Activated CD8-positive, alpha-beta T cell treated with anti-CD3 and anti-CD28 coated beads for 36 hours (primary cell): ENCODE results near the gene EEF1A2. TPM values are rescaled to one million over a fixed set of nuclear protein-coding genes. Genes with fewer than 3 reads are reported as not detected.

Experiments
- ATAC-seq: fragments of 200-7000 bp; cut with Tn5 transposase; one replicate; pipeline ENCODE4 v1.10.0; 2021; ENCODE audit warnings: mild to moderate bottlenecking, moderate library complexity
- CTCF ChIA-PET: fragments of 350-600 bp; sonication (Branson Sonifier 250); formaldehyde crosslinking; loops from one replicate; lab custom pipeline; 2021; ENCODE audit warnings: antibody characterized with exemption; lab: Charles Lee
- POLR2A ChIA-PET: fragments of 350-600 bp; sonication (Branson Sonifier 250); formaldehyde crosslinking; loops from one replicate; lab custom pipeline; 2021; ENCODE audit warnings: antibody characterized with exemption; lab: Charles Lee
- DNase-seq: peaks from one replicate; pipeline ENCODE4 v3.0.0-alpha.2; 2020
- H3K27ac Mint-ChIP-seq: one replicate; pipeline ENCODE4 v1.8.0; 2021; ENCODE audit warnings: mild to moderate bottlenecking, mixed read lengths
- H3K27me3 Mint-ChIP-seq: one replicate; pipeline ENCODE4 v1.8.0; 2021; ENCODE audit warnings: mixed read lengths
- H3K36me3 Mint-ChIP-seq: one replicate; pipeline ENCODE4 v1.8.0; 2021; ENCODE audit warnings: low read depth, mixed read lengths
- H3K4me1 Mint-ChIP-seq: one replicate; pipeline ENCODE4 v1.8.0; 2021; ENCODE audit warnings: low read depth, mixed read lengths
- H3K4me3 Mint-ChIP-seq: one replicate; pipeline ENCODE4 v1.8.0; 2021; ENCODE audit warnings: mild to moderate bottlenecking, moderate library complexity, mixed read lengths
- H3K9me3 Mint-ChIP-seq: one replicate; pipeline ENCODE4 v1.8.0; 2021; ENCODE audit warnings: mixed read lengths
- intact Hi-C: fragments of 100-400 bp; cut with micrococcal nuclease; formaldehyde crosslinking; loops from one replicate; pipeline ENCODE4 v1.10.0; 2022
- total RNA-seq, 2 experiments: library from RNA; stranded (reverse); gene quantifications; one replicate each; pipeline ENCODE4 v1.2.3, GENCODE V29; 2021
- TF ChIP-seq, protein P1 (sequence below): fragments of 200-600 bp; IDR thresholded peaks from one replicate; pipeline ENCODE4 v1.8.0; 2022; ENCODE audit warnings: antibody characterized with exemption, mild to moderate bottlenecking

EEF1A2 gene
- total RNA-seq, 2 experiments from 2014 or later: 1.4 to 2.2 TPM

DNA sequence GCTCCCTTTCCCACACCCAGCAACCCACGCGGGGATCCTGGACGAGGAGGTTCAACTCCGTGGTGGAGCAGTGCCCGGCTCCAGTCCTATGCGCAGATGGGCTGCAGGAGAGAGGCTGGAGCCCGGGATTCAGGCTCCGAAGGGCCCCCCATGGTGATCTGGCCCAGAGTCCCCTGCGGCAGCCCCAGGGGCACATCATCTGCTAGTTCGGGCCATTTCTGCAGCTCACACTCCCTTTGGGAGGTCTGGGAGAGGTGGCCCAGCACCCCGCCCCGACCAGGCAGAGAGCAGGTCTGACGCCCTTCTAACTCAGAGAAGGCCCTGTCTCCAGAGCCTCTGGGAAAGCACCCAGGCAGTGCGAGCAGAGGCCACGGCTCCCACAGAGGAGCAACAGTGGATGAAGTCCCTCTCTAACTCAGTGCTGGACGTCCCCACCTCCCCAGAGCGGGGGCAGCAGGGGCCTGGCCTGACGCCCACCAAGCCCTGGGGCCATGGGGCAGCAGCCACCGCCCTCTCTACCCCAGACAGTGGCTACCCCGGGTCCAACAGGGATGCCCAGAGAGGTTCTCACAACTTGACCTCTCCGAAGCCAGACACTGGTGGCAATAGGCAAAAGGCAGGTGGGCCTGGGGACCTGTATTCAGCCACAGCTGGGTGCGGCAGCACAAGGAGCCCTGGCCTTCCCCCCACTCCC lies 29.7 kb downstream of the EEF1A2 start:
- ChIA-PET POLR2A (no interaction called here), CTCF (interaction anchor here (1.3 kb wide), 2 partner anchors 27 to 246 kb away, joined by 3 read pairs; no protein-coding TSS in a partner anchor)
- H3K9me3 Mint-ChIP-seq: no peaks in the 10 kb centered on the region
- peaks cover 22% of the 10 kb centered on the region for H3K27me3 Mint-ChIP-seq
- intact Hi-C loops: no loop called here
- H3K27ac Mint-ChIP-seq: no peak overlapping the region
- DNase-seq: no peak
- no peak for ATAC-seq
- TF ChIP-seq, protein P1, sequence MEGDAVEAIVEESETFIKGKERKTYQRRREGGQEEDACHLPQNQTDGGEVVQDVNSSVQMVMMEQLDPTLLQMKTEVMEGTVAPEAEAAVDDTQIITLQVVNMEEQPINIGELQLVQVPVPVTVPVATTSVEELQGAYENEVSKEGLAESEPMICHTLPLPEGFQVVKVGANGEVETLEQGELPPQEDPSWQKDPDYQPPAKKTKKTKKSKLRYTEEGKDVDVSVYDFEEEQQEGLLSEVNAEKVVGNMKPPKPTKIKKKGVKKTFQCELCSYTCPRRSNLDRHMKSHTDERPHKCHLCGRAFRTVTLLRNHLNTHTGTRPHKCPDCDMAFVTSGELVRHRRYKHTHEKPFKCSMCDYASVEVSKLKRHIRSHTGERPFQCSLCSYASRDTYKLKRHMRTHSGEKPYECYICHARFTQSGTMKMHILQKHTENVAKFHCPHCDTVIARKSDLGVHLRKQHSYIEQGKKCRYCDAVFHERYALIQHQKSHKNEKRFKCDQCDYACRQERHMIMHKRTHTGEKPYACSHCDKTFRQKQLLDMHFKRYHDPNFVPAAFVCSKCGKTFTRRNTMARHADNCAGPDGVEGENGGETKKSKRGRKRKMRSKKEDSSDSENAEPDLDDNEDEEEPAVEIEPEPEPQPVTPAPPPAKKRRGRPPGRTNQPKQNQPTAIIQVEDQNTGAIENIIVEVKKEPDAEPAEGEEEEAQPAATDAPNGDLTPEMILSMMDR: no peak
- no peak overlapping the region for H3K4me3 Mint-ChIP-seq
- H3K36me3 Mint-ChIP-seq: no peaks in the 10 kb centered on the region
- peaks cover 5% of the 10 kb centered on the region for H3K4me1 Mint-ChIP-seq

DNA sequence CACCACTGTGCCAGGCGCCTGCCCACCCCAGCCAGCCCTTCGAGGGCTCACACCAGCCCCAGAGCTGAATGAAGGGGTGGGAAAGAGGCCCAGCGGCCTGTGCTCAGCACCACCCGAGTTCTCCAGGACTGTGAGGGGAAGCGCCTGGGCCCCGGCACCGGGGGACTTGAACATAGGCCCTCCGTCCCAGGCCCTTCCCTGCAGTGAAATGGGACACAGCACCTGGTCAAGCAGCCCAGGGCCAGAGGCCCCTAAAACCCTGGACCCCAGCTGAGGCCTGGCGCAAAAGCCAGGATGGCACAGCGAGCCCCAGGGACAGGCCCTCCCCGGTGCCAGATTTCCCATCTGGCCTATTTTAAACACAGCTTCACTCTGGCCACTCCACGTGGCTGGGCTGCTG lies 30.5 kb downstream of the EEF1A2 start:
- ATAC-seq: no peak
- H3K9me3 Mint-ChIP-seq: no peaks in the 10 kb centered on the region
- DNase-seq: no peak
- no peak overlapping the region for H3K4me3 Mint-ChIP-seq
- POLR2A ChIA-PET: interaction anchor here (0.5 kb wide), 1 partner anchor 53 kb away, joined by 3 read pairs; the partner anchor contains the start of gene PPDPF
- no peaks in the 10 kb centered on the region for H3K36me3 Mint-ChIP-seq
- H3K27me3 Mint-ChIP-seq: peaks cover 18% of the 10 kb centered on the region
- TF ChIP-seq, protein P1: no peak
- intact Hi-C loops: no loop called here
- H3K27ac Mint-ChIP-seq: no peak overlapping the region
- CTCF ChIA-PET: interaction anchor here (1.3 kb wide), 1 partner anchor 28 kb away, joined by 3 read pairs; no protein-coding TSS in a partner anchor
- no peaks in the 10 kb centered on the region for H3K4me1 Mint-ChIP-seq

DNA sequence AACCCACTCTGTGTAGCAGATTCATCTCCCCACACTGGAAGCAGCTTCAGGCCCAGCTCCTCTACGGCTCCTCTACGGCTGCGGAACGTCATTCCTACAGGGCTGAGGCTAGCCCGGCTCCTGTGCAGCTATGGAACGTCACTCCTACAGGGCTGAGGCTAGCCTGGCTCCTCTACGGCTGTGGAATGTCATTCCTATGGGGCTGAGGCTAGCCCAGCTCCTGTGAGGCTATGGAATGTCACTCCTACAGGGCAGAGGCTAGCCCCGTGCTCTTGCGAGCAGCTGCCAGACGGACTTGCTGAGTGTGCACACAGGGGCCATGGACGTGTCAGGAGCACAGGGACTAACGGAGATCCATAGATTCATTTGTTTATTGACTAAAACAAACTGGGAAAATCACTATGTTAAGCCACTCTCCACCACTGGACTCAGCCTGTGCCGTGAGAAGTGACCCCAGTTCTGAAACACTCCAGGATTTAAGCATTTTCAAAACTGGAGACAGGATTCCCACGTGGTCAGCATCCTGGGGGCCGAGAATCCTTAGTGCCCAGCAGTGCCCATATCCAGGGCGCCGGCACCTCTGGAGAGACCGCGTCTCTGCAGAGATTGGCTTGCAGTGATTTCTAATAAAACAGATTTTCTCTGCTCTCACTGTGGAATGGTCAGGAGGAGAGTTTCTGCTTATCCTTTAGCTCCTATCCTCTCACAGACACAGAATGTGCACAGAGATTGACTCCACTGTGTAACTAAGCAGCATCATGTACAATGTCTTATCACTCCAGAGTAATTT lies 31.4 kb downstream of the EEF1A2 start:
- ChIA-PET POLR2A (no interaction called here), CTCF (no interaction called here)
- no peak overlapping the region for H3K4me3 Mint-ChIP-seq
- TF ChIP-seq, protein P1: no peak
- intact Hi-C loops: no loop called here
- DNase-seq (no peak), ATAC-seq (no peak)
- H3K36me3 Mint-ChIP-seq: no peaks in the 10 kb centered on the region
- H3K9me3 Mint-ChIP-seq: no peaks in the 10 kb centered on the region
- no peaks in the 10 kb centered on the region for H3K4me1 Mint-ChIP-seq
- peaks cover 19% of the 10 kb centered on the region for H3K27me3 Mint-ChIP-seq
- no peak overlapping the region for H3K27ac Mint-ChIP-seq

DNA sequence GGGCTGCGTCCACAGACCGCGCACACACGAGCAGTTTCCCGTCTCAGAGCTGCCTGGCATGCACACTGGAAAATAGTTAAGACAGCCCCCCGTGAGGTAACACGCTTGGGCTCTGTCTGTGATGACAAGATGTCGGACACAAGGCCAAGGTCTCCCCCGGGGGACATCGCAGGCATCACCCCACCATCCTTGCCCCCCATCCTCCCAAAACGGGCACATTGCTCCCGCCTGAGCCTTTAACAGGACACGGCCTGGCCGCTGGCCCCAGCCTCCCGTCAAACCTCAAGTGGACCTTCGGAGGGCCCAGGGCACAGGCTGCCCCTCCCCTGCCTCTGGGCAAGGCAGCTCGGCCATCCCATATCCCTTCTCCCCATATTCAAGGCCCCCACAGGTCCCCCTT lies 32.0 kb downstream of the EEF1A2 start:
- no peaks in the 10 kb centered on the region for H3K36me3 Mint-ChIP-seq
- peaks cover 21% of the 10 kb centered on the region for H3K27me3 Mint-ChIP-seq
- ATAC-seq: no peak
- no peaks in the 10 kb centered on the region for H3K9me3 Mint-ChIP-seq
- TF ChIP-seq, protein P1: no peak
- H3K27ac Mint-ChIP-seq: no peak overlapping the region
- POLR2A ChIA-PET: no interaction called here
- CTCF ChIA-PET: no interaction called here
- H3K4me1 Mint-ChIP-seq: no peaks in the 10 kb centered on the region
- DNase-seq: no peak
- no peak overlapping the region for H3K4me3 Mint-ChIP-seq
- intact Hi-C loops: no loop called here
